D721Med (cell line): ENCODE measurements around the gene DUS1L.

Experiments
- DNase-seq: peaks from one replicate; pipeline ENCODE4 v3.0.0; 2011; ENCODE audit warnings: low spot score; ENCODE audit not compliant: insufficient read length
- FAIRE-seq: peaks from 2 replicates; lab custom pipeline; 2011; peaks lifted over from hg19 to GRCh38; lab: Jason Lieb, UNC
- CTCF ChIP-seq: IDR thresholded peaks from 2 replicates; pipeline ENCODE4 v1.5.1; 2012; ENCODE audit warnings: mild to moderate bottlenecking, control low read depth; ENCODE audit not compliant: insufficient read depth; ENCODE audit errors: missing control alignments

DUS1L gene

GRCh38 chr17:82065638-82066303 is at the start of gene DUS1L:
TSS of gene DUS1L (minus strand) at chr17:82065804. CDS start at chr17:82065059, 745 bp downstream.
- TF ChIP-seq CTCF = no peak
- FAIRE-seq (no peak), DNase-seq (peak; percentile 74)

- no peak for FAIRE-seq
Observed at GRCh38 chr17:82114872-82115271, 49.3 kb upstream of the DUS1L start.

GRCh38 chr17:82114447-82114846 is 48.8 kb upstream of the DUS1L start:
- DNase-seq (no peak), FAIRE-seq (no peak)
- no peak for TF ChIP-seq CTCF

More at GRCh38 chr17:82114872-82115271, 49.3 kb upstream of the DUS1L start:
- DNase-seq = no peak
- TF ChIP-seq CTCF = no peak

GRCh38 chr17:82113941-82114340 is 48.3 kb upstream of the DUS1L start:
- DNase-seq = no peak
- no peak for TF ChIP-seq CTCF
- no peak for FAIRE-seq

- no peak for TF ChIP-seq CTCF
- no peak for FAIRE-seq
Observed at GRCh38 chr17:82113422-82113821, 47.8 kb upstream of the DUS1L start.

GRCh38 chr17:82112914-82113311 is 47.3 kb upstream of the DUS1L start:
- FAIRE-seq = no peak
- DNase-seq = no peak
- no peak for TF ChIP-seq CTCF

More at GRCh38 chr17:82113422-82113821, 47.8 kb upstream of the DUS1L start:
- DNase-seq = no peak

GRCh38 chr17:82112181-82112913 is 46.7 kb upstream of the DUS1L start:
- TF ChIP-seq CTCF = no peak
- no peak for FAIRE-seq

More at GRCh38 chr17:82112181-82112913, 46.7 kb upstream of the DUS1L start:
- DNase-seq = no peak
